Endometrial microvascular endothelial cells (primary cell): ENCODE results near the gene LANCL2. TPM values are rescaled to one million over a fixed set of nuclear protein-coding genes. Genes with fewer than 3 reads are reported as not detected.

Experiments used
- in situ Hi-C: cut with HindIII; loops from 2 replicates; pipeline ENCODE4 v1.10.0; 2017; ENCODE audit warnings: low sequenced_read_pairs, low pct_unique_long_range_greater_than_20kb; ENCODE audit errors: inconsistent ontology term
- total RNA-seq: library from RNA; depleted of rRNA; stranded (reverse); fragments of >200 nt; gene quantifications from one replicate; pipeline ENCODE4 v1.2.3, GENCODE V29; 2015; ENCODE audit errors: inconsistent ontology term

The LANCL2 gene
- total RNA-seq, 1 donor from 2014 or later: 21.8 TPM

GRCh38 chr7:55427342-55427741, 62.2 kb downstream of the LANCL2 start:
- in situ Hi-C loops: no loop called here

GRCh38 chr7:55427800-55428199, 62.7 kb downstream of the LANCL2 start:
- in situ Hi-C loops: no loop called here

- in situ Hi-C loops: no loop called here
These were observed 64.8 kb downstream of the LANCL2 start for GRCh38 chr7:55429835-55430499.

GRCh38 chr7:55431898-55432297, 66.8 kb downstream of the LANCL2 start:
- in situ Hi-C loops: no loop called here

GRCh38 chr7:55432506-55432905, 67.4 kb downstream of the LANCL2 start:
- in situ Hi-C loops: no loop called here

- in situ Hi-C loops: no loop called here
These were observed 68.0 kb downstream of the LANCL2 start for GRCh38 chr7:55432939-55433784.

- in situ Hi-C loops: no loop called here
These were observed 70.3 kb downstream of the LANCL2 start for GRCh38 chr7:55435466-55435865.

GRCh38 chr7:55436457-55436856, 71.3 kb downstream of the LANCL2 start:
- in situ Hi-C loops: no loop called here

GRCh38 chr7:55437375-55437774, 72.2 kb downstream of the LANCL2 start:
- in situ Hi-C loops: no loop called here

- in situ Hi-C loops: no loop called here
These were observed 73.1 kb downstream of the LANCL2 start for GRCh38 chr7:55438085-55438756.

GRCh38 chr7:55438757-55439525, 73.8 kb downstream of the LANCL2 start:
- in situ Hi-C loops: no loop called here

GRCh38 chr7:55439627-55440026, 74.5 kb downstream of the LANCL2 start:
- in situ Hi-C loops: no loop called here

- in situ Hi-C loops: no loop called here
These were observed 75.0 kb downstream of the LANCL2 start for GRCh38 chr7:55440040-55440690.

GRCh38 chr7:55441002-55441401, 75.9 kb downstream of the LANCL2 start:
- in situ Hi-C loops: no loop called here

GRCh38 chr7:55441774-55442522, 76.8 kb downstream of the LANCL2 start:
- in situ Hi-C loops: no loop called here

GRCh38 chr7:55444786-55445185, 79.6 kb downstream of the LANCL2 start:
- in situ Hi-C loops: no loop called here

GRCh38 chr7:55448526-55448925, 83.4 kb downstream of the LANCL2 start:
- in situ Hi-C loops: no loop called here
